GM18868 (cell line): ENCODE measurements around the gene PCSK5.

Experiments
- ATAC-seq: cut with Tn5 transposase; IDR thresholded peaks from one replicate; pipeline ENCODE4 v1.9.1; 2021; ENCODE audit warnings: mild to moderate bottlenecking, moderate library complexity; ENCODE audit not compliant: unreplicated experiment

PCSK5 gene

DNA sequence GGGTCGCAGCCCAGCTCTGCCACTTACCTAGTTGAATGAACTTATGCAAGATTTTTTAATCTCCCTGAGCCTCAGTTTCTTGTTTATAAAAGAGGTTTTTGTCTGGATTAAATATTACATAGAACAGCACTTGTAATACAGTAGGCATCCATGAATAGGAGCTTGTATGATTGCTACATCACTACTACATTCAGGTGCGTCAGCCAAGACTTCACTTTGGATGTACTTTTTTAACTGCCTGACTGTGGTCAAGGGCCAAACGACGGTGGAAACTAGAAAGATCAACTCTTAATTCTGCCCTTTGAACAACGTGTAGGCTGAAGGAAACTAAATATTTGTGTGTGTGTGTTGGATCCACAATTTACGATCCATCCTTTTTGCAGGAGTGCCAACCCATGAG lies 330.9 kb downstream of the PCSK5 start:
- ATAC-seq: no peak

DNA sequence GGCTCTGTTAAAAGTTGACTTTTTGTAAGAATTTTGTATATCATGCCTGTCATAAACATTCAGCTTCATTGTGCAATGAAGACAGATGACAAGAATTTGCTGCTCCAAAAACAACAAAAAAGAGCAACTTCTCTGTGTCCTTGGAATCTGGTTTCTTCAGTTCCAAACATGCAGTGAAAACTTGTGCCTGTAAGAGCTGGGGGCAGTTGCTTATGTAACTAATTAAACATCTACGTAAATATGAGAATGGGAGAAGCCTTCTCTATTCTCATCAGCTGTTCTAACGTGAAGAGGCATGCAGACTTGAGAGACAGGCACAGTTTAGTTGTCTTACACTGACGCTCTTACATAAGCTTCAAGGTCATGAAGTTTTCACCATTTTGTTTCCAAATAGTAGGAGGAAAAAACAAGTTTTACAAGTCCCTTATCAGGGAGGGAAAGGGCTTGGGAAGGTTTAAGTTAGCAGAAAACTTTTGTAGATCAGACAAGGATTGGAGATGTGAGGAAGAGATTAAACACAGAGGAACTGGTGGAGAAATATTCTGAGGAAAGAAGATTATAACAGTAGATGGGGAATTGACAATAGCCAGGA lies 333.4 kb downstream of the PCSK5 start:
- no peak for ATAC-seq

GRCh38 chr9:76227156-76227555 lies 336.7 kb downstream of the PCSK5 start:
- no peak for ATAC-seq

DNA sequence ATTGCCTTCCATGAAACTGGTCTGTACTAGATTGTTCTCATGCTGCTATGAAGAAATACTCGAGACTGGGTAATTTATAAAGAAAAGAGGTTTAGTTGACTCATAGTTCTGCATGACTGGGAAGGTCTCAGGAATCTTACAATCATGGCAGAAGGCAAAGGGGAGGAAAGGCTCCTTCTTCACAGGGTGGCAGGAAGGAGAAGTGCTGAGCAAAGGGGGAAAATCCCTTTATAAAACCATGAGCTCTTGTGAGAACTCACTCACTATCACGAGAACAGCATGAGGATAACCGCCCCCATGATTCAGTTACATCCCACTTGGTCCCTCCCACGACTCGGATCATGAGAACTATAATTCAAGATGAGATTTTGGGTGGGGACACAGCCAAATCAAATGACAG lies 340.5 kb downstream of the PCSK5 start:
- ATAC-seq: no peak

DNA sequence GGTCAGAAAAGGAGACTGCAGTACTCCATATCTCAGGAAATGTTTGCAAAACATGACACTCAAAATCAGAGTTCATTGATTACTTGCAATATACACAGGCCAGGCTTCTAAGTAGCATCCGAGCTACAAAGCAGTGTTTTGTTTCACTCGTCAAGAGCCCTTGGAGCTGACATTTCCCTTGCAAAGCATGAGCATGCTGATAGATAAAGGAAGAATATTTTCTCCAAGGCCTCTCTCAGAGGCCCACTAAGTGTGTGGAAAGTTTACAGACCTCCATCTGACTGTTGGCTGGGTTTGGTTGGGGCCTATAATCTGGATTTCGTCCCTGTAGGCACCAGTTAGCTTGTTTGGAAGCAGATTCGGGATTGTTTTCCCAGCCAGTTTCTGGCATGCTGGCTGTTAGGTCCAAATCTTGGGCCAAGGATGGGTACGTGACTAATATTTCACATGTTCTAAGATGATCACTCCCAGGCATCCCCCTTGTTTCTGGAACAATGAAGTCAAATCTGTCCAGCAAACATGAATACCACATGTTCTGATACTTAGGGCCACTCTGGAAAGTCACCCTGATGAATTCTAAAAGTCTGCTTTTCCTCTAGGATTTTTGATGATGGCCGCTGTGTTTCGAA lies 342.5 kb downstream of the PCSK5 start:
- ATAC-seq: no peak

DNA sequence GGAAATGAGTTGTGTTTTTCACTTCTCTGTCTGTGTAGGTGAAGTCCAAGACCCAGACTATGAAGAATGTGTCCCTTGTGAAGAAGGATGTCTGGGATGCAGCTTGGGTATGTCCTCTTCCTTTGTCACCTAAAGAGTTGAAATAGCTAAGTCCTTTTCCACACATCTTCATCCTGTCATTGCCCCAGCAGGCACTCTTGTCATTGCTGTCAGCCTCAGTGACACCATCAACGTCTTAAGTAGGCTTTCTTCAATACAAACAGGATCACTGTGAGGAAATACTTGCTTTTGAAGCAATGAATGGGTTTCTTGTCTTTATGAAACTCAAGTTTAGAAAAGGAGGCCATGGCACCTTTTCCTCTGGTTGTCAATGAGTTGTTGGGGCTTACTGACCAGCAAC lies 350.1 kb downstream of the PCSK5 start:
- no peak for ATAC-seq

GRCh38 chr9:76245518-76245917 lies 355.0 kb downstream of the PCSK5 start:
- no peak for ATAC-seq

DNA sequence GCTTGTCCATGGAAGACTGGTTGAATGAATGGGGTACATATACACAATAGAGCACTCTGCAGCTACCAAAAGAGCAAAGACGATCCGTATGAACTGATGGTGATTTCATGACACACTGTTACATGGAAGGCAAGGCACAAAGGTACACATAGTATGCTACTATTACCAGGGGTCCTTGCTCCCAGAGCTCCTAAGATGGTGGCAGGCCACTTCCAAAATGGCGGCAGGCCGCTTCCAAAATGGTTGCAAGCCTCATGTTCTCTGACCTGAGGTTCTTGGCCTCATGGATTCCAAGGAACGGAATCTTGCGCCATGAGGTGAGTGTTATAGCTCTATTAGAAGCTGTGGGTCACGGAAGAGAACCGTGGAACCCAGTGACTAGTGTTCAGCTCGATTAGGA lies 356.2 kb downstream of the PCSK5 start:
- no peak for ATAC-seq

- no peak for ATAC-seq
These were observed 357.0 kb downstream of the PCSK5 start for GRCh38 chr9:76247426-76247825.

DNA sequence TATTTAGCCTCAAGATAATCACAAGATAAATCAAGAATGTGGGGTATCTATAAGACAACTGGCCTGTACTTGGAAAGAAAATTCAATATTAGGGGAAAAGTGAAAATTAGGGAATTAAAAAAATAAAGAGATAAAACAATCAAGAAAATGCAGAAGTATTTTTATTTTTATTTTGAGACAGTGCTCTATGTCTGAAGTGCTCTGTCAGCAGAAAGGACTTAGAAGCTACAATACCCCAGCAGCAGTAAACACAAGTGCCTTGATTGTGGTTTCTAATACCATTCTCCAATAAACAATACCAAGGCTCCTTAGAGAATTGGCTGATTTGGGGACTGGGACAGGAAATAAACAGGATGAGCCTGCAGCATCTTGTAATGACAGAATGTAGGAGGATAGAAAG lies 358.8 kb downstream of the PCSK5 start:
- no peak for ATAC-seq

- no peak for ATAC-seq
These were observed 365.4 kb downstream of the PCSK5 start for GRCh38 chr9:76255781-76256455.

GRCh38 chr9:76257311-76257710 lies 366.8 kb downstream of the PCSK5 start:
- ATAC-seq: no peak

DNA sequence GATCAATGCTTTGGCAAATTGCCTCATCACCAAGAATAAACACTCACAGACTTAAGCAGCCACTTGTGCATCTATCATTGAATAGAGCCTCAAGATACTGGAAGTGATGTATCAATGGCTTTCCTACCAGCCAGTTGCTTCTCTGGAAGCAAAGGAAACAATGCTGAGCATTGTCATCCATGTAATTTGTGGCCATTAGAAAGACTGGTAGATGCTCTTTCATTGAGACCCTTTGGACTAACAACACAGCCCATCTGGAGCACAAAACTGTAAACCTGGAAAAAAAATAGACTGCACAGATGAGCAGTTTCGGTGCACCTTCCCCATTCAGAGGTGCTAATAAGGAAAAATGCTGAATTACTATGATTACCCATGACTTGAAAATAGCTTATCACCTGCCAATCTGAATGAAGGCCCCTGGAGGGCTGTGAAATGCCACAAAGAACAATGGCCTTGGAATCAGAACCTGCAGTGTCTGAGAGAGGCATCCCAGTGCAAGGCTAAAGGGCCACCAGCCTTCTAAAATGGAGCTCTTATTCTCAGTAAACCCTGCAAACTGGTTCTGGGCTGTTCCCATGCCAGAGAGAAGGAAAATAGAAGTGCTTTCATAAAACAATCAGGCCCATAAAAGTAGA lies 376.3 kb downstream of the PCSK5 start:
- ATAC-seq: no peak

GRCh38 chr9:76267284-76267652 lies 376.8 kb downstream of the PCSK5 start:
- no peak for ATAC-seq

- ATAC-seq: no peak
These were observed 379.3 kb downstream of the PCSK5 start for GRCh38 chr9:76269789-76270188.

GRCh38 chr9:76271755-76272154 lies 381.3 kb downstream of the PCSK5 start:
- ATAC-seq: no peak

DNA sequence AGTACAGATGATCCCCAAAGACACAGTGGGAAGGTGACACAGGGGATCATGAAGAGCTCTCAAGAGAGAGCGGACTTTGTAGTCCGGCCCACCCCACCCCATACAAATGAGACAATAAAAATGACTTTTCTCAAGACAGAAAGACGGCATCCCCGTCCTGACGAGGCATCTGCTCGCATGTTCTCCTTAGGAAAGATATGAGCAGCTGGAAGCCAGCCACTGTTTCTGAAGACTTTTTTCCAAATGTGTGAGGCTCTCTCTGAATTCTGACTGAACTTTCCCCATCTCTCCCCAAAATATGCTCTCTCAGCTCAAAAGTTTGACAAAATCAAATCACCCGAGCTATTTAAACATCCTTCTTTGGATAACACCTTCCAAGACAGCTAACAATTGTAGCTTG lies 398.6 kb downstream of the PCSK5 start:
- no peak for ATAC-seq

DNA sequence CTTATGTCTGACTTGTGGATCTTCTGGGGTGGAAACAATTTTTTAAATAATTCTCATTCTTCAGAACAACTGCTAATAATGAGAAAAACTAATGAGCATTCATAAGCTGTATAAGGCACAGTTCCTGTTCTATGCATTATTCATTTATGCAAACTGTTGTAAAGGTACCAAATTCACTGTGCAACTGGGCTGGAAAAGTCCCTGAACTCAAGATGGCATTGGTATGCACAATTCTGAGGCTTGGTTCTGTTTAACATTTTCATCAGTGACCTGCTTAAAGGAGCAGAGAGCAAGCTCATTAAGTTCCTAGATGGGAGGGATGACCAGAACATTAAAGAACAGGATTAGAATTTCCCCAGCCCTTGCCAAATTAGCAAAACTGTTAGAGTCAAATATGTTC lies 399.2 kb downstream of the PCSK5 start:
- ATAC-seq: no peak

DNA sequence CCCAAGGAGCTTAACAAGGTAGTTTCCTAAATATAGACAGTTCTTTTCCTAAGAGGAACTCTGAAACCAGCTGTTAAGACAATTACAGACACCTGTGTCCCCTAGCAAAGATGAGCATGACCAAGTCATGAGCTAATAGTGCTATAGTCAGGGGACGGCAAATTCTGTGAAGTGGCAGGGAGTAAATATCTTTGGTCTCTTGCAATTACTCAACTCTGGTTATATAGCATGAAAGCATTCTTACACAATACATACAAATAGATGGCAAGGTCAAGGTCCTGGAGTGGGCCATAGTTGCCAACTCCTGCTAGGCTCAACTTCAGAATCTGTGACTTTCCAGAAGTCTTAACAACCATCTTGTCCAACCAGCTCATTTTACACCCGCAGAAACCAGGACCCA lies 400.1 kb downstream of the PCSK5 start:
- ATAC-seq: no peak

DNA sequence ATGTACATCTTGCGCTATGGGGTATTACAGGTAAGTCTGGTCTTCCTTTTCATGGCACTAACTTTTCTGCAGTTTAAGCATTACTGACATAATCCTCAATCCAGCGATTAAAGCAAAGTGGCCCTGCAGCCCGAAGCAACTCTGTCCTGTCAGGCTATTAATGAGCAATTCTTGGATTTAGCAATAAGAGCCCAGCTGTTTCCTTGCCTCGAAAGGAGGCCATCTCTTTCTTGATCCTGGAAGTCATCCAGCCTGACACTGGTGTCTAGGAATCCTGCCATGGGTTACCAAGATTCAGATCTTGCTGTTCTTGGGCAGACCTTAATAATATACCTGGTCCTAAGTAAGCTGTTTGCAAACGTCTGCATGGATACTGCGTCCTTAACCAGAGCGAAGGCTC lies 401.8 kb downstream of the PCSK5 start:
- ATAC-seq: no peak

DNA sequence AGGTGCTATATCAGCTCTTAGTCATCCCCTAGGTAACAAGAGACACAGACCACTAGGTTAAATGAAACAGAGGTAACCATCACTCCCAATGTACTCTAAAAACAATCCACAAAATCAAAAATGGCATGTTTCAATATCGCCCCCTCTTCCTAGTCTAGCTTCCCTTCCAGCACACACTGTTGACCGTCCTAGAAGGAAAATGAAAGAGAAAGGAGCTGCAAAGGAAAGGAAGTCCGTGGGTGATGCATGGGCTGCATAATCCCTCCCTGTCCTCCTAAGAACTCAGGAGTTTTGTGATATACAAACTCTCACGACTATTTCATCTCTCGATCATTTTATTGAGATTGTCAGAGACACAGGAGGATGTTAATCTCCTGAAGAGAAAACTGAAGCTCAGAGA lies 402.2 kb downstream of the PCSK5 start:
- ATAC-seq: no peak

GRCh38 chr9:76294301-76294700 lies 403.8 kb downstream of the PCSK5 start:
- no peak for ATAC-seq
